WTC11 (cell line): ENCODE results near the gene STXBP5. TPM values are rescaled to one million over a fixed set of nuclear protein-coding genes. Genes with fewer than 3 reads are reported as not detected.

ENCODE experiments used
- ATAC-seq: fragments of 200-7000 bp; cut with Tn5 transposase; 2 replicates; pipeline ENCODE4 v1.10.0; 2021; ENCODE audit warnings: mild to moderate bottlenecking, moderate library complexity
- CTCF ChIA-PET: fragments of 300-600 bp; sonication (Branson Sonifier 250); formaldehyde crosslinking; loops from one replicate; lab custom pipeline; 2021; ENCODE audit warnings: antibody characterized with exemption; lab: Charles Lee
- POLR2A ChIA-PET: fragments of 350-600 bp; sonication (Branson Sonifier 250); formaldehyde crosslinking; loops from one replicate; lab custom pipeline; 2021; ENCODE audit warnings: antibody characterized with exemption; lab: Charles Lee
- DNase-seq: peaks from one replicate; pipeline ENCODE4 v3.0.0; 2021; ENCODE audit warnings: low spot score
- H3K27ac Mint-ChIP-seq: 2 replicates; pipeline ENCODE4 v1.8.0; 2021; ENCODE audit warnings: mixed read lengths
- H3K27me3 Mint-ChIP-seq: 2 replicates; pipeline ENCODE4 v1.8.0; 2021; ENCODE audit warnings: low read depth, mild to moderate bottlenecking, moderate library complexity, mixed read lengths
- H3K36me3 Mint-ChIP-seq: 2 replicates; pipeline ENCODE4 v1.8.0; 2021; ENCODE audit warnings: mixed read lengths
- H3K4me1 Mint-ChIP-seq: 2 replicates; pipeline ENCODE4 v1.8.0; 2022; ENCODE audit warnings: mixed read lengths
- H3K4me3 Mint-ChIP-seq: 2 replicates; pipeline ENCODE4 v1.8.0; 2021; ENCODE audit warnings: mild to moderate bottlenecking, moderate library complexity, mixed read lengths
- H3K9me3 Mint-ChIP-seq: 2 replicates; pipeline ENCODE4 v1.8.0; 2021; ENCODE audit warnings: mixed read lengths
- EMX1 ChIP-seq: fragments of 250-450 bp; sonication (Bioruptor Pico); IDR thresholded peaks from 2 replicates; pipeline ENCODE4 v1.8.0; 2021; ENCODE audit warnings: mild to moderate bottlenecking
- FOXJ3 ChIP-seq: sonication (generic); formaldehyde crosslinking; IDR thresholded peaks from 2 replicates; pipeline ENCODE4 v1.9.0; 2021; ENCODE audit warnings: missing genetic modification reagents, mild to moderate bottlenecking, borderline replicate concordance
- KAT7 ChIP-seq: sonication (generic); formaldehyde crosslinking; IDR thresholded peaks from 2 replicates; pipeline ENCODE4 v1.8.1; 2023; ENCODE audit warnings: missing genetic modification reagents, mild to moderate bottlenecking, borderline replicate concordance
- NR3C1 ChIP-seq: sonication (generic); formaldehyde crosslinking; conservative IDR thresholded peaks from 2 replicates; pipeline ENCODE4 v1.8.1; 2023; ENCODE audit warnings: low read depth, mild to moderate bottlenecking, missing genetic modification reagents
- PRRX2 ChIP-seq: fragments of 250-450 bp; sonication (Bioruptor Pico); IDR thresholded peaks from 2 replicates; pipeline ENCODE4 v1.8.0; 2021; ENCODE audit warnings: mild to moderate bottlenecking
- TEAD1 ChIP-seq: sonication (generic); formaldehyde crosslinking; IDR thresholded peaks from 2 replicates; pipeline ENCODE4 v1.8.0; 2022; ENCODE audit warnings: mild to moderate bottlenecking, missing genetic modification reagents
- TEAD4 ChIP-seq: sonication (generic); formaldehyde crosslinking; IDR thresholded peaks from 2 replicates; pipeline ENCODE4 v1.8.0; 2022; ENCODE audit warnings: mild to moderate bottlenecking, missing genetic modification reagents
- total RNA-seq: library from RNA; stranded (reverse); gene quantifications from 3 replicates; pipeline ENCODE4 v1.2.3, GENCODE V29; 2021
- TF ChIP-seq, protein P1 (sequence below): sonication (generic); formaldehyde crosslinking; IDR thresholded peaks from 2 replicates; pipeline ENCODE4 v1.8.1; 2023; ENCODE audit warnings: mild to moderate bottlenecking, missing genetic modification reagents
- TF ChIP-seq, protein P2 (sequence below): sonication (generic); formaldehyde crosslinking; conservative IDR thresholded peaks from 2 replicates; pipeline ENCODE4 v1.8.1; 2022; ENCODE audit warnings: mild to moderate bottlenecking, missing genetic modification reagents
- TF ChIP-seq, protein P3 (sequence below): sonication (generic); formaldehyde crosslinking; IDR thresholded peaks from 2 replicates; pipeline ENCODE4 v1.8.1; 2023; ENCODE audit warnings: mild to moderate bottlenecking, missing genetic modification reagents, moderate library complexity
- TF ChIP-seq, protein P4 (sequence below): sonication (generic); formaldehyde crosslinking; IDR thresholded peaks from 2 replicates; pipeline ENCODE4 v1.8.1; 2022; ENCODE audit warnings: missing genetic modification reagents, borderline replicate concordance
- TF ChIP-seq, protein P5 (sequence below): fragments of 250-450 bp; sonication (Bioruptor Pico); conservative IDR thresholded peaks from 2 replicates; pipeline ENCODE4 v1.9.0; 2021; ENCODE audit warnings: mild to moderate bottlenecking
- TF ChIP-seq, protein P6 (sequence below): sonication (generic); formaldehyde crosslinking; IDR thresholded peaks from 2 replicates; pipeline ENCODE4 v1.8.1; 2023; ENCODE audit warnings: mild to moderate bottlenecking, missing genetic modification reagents, borderline replicate concordance
- TF ChIP-seq, protein P7 (sequence below): sonication (generic); formaldehyde crosslinking; IDR thresholded peaks from 2 replicates; pipeline ENCODE4 v1.8.0; 2023; ENCODE audit warnings: missing genetic modification reagents, mild to moderate bottlenecking, borderline replicate concordance
- TF ChIP-seq, protein P8 (sequence below): sonication (generic); formaldehyde crosslinking; IDR thresholded peaks from 2 replicates; pipeline ENCODE4 v1.8.1; 2023; ENCODE audit warnings: mild to moderate bottlenecking, missing genetic modification reagents
- TF ChIP-seq, protein P9 (sequence below): sonication (generic); formaldehyde crosslinking; IDR thresholded peaks from 2 replicates; pipeline ENCODE4 v1.8.1; 2022; ENCODE audit warnings: low read depth, missing genetic modification reagents, borderline replicate concordance

Gene STXBP5
- total RNA-seq, 1 experiment from 2014 or later, result 13.2 TPM

DNA sequence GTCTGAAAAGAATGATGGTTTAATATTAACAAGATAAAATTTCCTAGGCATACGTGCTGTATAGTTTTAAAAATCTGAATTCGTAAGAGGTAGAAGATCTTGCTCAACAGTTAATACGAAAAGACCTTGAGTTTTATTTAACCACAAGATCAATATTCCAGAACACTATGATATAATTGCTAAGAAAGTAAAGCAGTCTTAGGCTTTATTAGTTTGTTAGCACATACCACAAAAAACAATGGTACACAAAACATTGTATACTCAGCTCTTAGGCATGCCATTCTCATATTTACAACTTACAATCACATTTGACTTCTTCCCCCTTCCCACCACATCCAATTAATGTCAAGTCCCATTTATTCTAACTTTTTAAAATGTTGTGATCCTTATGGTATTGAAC, 24.4 kb upstream of the STXBP5 start:
- no peaks in the 10 kb centered on the region for H3K9me3 Mint-ChIP-seq
- ATAC-seq (no peak), DNase-seq (no peak)
- ChIA-PET POLR2A (no interaction called here), CTCF (no interaction called here)
- H3K4me3 Mint-ChIP-seq, result no peak overlapping the region
- peaks cover 13% of the 10 kb centered on the region for H3K4me1 Mint-ChIP-seq
- H3K27me3 Mint-ChIP-seq, result no peaks in the 10 kb centered on the region
- no peak for TF ChIP-seq FOXJ3
- TF ChIP-seq, protein P1, sequence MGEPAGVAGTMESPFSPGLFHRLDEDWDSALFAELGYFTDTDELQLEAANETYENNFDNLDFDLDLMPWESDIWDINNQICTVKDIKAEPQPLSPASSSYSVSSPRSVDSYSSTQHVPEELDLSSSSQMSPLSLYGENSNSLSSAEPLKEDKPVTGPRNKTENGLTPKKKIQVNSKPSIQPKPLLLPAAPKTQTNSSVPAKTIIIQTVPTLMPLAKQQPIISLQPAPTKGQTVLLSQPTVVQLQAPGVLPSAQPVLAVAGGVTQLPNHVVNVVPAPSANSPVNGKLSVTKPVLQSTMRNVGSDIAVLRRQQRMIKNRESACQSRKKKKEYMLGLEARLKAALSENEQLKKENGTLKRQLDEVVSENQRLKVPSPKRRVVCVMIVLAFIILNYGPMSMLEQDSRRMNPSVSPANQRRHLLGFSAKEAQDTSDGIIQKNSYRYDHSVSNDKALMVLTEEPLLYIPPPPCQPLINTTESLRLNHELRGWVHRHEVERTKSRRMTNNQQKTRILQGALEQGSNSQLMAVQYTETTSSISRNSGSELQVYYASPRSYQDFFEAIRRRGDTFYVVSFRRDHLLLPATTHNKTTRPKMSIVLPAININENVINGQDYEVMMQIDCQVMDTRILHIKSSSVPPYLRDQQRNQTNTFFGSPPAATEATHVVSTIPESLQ (CRISPR knock-in tag), result no peak
- no peak for TF ChIP-seq NR3C1 (CRISPR knock-in tag)
- TF ChIP-seq, protein P2, sequence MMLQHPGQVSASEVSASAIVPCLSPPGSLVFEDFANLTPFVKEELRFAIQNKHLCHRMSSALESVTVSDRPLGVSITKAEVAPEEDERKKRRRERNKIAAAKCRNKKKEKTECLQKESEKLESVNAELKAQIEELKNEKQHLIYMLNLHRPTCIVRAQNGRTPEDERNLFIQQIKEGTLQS, result no peak
- TF ChIP-seq, protein P3, sequence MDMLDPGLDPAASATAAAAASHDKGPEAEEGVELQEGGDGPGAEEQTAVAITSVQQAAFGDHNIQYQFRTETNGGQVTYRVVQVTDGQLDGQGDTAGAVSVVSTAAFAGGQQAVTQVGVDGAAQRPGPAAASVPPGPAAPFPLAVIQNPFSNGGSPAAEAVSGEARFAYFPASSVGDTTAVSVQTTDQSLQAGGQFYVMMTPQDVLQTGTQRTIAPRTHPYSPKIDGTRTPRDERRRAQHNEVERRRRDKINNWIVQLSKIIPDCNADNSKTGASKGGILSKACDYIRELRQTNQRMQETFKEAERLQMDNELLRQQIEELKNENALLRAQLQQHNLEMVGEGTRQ (CRISPR knock-in tag), result no peak
- no peak for TF ChIP-seq EMX1 (CRISPR knock-in tag)
- TF ChIP-seq, protein P4, sequence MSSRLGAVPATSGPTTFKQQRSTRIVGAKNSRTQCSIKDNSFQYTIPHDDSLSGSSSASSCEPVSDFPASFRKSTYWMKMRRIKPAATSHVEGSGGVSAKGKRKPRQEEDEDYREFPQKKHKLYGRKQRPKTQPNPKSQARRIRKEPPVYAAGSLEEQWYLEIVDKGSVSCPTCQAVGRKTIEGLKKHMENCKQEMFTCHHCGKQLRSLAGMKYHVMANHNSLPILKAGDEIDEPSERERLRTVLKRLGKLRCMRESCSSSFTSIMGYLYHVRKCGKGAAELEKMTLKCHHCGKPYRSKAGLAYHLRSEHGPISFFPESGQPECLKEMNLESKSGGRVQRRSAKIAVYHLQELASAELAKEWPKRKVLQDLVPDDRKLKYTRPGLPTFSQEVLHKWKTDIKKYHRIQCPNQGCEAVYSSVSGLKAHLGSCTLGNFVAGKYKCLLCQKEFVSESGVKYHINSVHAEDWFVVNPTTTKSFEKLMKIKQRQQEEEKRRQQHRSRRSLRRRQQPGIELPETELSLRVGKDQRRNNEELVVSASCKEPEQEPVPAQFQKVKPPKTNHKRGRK (CRISPR knock-in tag), result no peak
- TF ChIP-seq, protein P5, sequence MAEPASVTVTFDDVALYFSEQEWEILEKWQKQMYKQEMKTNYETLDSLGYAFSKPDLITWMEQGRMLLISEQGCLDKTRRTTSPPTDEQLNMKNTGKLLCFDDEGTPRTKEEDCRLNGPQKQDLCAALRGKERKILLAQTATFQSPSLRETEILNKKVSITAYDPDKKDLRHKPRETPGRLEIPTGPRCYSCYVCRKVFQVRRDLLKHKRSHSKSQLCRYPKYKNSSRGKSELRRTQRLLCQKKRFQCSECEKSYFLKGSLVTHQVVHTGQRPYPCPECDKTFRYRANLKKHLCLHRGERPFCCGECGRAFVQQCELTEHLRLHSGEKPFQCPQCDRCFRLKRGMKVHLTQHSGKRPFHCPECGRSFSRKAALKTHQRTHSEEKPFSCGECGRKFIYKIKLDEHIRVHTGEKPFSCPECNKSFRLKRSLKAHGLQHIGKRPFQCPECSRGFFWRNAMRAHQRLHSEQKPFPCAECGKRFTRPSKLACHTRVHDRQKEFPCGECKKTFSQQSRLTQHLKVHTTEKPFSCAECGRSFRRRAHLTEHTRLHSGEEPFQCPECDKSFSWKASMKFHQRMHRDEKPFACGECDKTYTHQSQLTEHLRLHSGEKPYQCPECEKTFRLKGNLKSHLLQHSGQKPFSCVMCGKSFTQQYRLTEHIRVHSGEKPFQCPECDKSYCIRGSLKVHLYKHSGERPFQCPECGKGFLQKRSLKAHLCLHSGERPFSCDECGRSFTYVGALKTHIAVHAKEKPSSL (CRISPR knock-in tag), result no peak
- TF ChIP-seq, protein P6, sequence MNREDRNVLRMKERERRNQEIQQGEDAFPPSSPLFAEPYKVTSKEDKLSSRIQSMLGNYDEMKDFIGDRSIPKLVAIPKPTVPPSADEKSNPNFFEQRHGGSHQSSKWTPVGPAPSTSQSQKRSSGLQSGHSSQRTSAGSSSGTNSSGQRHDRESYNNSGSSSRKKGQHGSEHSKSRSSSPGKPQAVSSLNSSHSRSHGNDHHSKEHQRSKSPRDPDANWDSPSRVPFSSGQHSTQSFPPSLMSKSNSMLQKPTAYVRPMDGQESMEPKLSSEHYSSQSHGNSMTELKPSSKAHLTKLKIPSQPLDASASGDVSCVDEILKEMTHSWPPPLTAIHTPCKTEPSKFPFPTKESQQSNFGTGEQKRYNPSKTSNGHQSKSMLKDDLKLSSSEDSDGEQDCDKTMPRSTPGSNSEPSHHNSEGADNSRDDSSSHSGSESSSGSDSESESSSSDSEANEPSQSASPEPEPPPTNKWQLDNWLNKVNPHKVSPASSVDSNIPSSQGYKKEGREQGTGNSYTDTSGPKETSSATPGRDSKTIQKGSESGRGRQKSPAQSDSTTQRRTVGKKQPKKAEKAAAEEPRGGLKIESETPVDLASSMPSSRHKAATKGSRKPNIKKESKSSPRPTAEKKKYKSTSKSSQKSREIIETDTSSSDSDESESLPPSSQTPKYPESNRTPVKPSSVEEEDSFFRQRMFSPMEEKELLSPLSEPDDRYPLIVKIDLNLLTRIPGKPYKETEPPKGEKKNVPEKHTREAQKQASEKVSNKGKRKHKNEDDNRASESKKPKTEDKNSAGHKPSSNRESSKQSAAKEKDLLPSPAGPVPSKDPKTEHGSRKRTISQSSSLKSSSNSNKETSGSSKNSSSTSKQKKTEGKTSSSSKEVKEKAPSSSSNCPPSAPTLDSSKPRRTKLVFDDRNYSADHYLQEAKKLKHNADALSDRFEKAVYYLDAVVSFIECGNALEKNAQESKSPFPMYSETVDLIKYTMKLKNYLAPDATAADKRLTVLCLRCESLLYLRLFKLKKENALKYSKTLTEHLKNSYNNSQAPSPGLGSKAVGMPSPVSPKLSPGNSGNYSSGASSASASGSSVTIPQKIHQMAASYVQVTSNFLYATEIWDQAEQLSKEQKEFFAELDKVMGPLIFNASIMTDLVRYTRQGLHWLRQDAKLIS (CRISPR knock-in tag), result no peak
- no peak for TF ChIP-seq PRRX2 (CRISPR knock-in tag)
- TF ChIP-seq, protein P7, sequence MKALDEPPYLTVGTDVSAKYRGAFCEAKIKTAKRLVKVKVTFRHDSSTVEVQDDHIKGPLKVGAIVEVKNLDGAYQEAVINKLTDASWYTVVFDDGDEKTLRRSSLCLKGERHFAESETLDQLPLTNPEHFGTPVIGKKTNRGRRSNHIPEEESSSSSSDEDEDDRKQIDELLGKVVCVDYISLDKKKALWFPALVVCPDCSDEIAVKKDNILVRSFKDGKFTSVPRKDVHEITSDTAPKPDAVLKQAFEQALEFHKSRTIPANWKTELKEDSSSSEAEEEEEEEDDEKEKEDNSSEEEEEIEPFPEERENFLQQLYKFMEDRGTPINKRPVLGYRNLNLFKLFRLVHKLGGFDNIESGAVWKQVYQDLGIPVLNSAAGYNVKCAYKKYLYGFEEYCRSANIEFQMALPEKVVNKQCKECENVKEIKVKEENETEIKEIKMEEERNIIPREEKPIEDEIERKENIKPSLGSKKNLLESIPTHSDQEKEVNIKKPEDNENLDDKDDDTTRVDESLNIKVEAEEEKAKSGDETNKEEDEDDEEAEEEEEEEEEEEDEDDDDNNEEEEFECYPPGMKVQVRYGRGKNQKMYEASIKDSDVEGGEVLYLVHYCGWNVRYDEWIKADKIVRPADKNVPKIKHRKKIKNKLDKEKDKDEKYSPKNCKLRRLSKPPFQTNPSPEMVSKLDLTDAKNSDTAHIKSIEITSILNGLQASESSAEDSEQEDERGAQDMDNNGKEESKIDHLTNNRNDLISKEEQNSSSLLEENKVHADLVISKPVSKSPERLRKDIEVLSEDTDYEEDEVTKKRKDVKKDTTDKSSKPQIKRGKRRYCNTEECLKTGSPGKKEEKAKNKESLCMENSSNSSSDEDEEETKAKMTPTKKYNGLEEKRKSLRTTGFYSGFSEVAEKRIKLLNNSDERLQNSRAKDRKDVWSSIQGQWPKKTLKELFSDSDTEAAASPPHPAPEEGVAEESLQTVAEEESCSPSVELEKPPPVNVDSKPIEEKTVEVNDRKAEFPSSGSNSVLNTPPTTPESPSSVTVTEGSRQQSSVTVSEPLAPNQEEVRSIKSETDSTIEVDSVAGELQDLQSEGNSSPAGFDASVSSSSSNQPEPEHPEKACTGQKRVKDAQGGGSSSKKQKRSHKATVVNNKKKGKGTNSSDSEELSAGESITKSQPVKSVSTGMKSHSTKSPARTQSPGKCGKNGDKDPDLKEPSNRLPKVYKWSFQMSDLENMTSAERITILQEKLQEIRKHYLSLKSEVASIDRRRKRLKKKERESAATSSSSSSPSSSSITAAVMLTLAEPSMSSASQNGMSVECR (CRISPR knock-in tag), result no peak
- TF ChIP-seq, protein P8, sequence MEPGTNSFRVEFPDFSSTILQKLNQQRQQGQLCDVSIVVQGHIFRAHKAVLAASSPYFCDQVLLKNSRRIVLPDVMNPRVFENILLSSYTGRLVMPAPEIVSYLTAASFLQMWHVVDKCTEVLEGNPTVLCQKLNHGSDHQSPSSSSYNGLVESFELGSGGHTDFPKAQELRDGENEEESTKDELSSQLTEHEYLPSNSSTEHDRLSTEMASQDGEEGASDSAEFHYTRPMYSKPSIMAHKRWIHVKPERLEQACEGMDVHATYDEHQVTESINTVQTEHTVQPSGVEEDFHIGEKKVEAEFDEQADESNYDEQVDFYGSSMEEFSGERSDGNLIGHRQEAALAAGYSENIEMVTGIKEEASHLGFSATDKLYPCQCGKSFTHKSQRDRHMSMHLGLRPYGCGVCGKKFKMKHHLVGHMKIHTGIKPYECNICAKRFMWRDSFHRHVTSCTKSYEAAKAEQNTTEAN (CRISPR knock-in tag), result no peak
- no peak for TF ChIP-seq TEAD1 (CRISPR knock-in tag)
- no peak for TF ChIP-seq TEAD4
- TF ChIP-seq, protein P9, sequence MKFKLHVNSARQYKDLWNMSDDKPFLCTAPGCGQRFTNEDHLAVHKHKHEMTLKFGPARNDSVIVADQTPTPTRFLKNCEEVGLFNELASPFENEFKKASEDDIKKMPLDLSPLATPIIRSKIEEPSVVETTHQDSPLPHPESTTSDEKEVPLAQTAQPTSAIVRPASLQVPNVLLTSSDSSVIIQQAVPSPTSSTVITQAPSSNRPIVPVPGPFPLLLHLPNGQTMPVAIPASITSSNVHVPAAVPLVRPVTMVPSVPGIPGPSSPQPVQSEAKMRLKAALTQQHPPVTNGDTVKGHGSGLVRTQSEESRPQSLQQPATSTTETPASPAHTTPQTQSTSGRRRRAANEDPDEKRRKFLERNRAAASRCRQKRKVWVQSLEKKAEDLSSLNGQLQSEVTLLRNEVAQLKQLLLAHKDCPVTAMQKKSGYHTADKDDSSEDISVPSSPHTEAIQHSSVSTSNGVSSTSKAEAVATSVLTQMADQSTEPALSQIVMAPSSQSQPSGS, result no peak
- no peak for TF ChIP-seq KAT7
- no peak overlapping the region for H3K27ac Mint-ChIP-seq
- H3K36me3 Mint-ChIP-seq, result no peaks in the 10 kb centered on the region
